GM18909 (cell line): Measurements from ENCODE around the gene YKT6.

Experiments
- ATAC-seq: cut with Tn5 transposase; IDR thresholded peaks from one replicate; pipeline ENCODE4 v1.9.1; 2021; ENCODE audit warnings: mild to moderate bottlenecking; ENCODE audit not compliant: unreplicated experiment, poor library complexity

YKT6 gene

DNA sequence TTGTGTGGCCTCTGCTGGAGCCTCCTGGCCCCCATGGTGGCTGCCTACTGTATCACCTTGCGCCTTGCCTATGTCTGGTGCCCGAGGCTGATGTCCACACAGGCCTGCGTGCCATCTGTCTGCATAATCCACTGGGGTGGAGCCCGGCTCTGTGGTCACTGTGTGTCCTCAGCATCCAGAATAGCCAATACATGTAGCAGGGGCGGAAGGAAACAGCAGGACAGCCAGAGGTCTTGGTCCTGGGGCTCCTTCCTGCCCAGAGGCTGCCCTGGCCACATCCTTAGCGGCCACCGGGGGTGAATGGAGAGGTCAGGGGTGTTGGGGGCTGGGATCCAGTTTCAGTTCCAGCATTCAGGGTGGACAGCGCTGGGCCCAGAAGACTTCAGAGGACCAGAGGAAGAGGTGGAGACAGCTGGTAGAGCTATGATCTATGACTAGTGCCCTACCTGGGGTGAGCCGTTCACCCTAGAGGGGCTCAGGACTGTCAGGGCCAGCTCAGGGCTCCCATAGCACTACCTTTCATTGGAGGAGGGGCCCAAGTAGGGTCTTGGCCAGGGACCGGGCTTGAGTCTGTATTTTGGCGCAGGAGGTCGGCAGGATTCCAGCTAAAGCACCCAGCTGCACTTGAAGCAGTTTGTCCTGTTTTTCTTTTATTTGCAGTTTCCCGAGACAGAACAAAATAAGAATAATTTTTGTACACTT lies 15.9 kb downstream of the YKT6 start:
- no peak for ATAC-seq

DNA sequence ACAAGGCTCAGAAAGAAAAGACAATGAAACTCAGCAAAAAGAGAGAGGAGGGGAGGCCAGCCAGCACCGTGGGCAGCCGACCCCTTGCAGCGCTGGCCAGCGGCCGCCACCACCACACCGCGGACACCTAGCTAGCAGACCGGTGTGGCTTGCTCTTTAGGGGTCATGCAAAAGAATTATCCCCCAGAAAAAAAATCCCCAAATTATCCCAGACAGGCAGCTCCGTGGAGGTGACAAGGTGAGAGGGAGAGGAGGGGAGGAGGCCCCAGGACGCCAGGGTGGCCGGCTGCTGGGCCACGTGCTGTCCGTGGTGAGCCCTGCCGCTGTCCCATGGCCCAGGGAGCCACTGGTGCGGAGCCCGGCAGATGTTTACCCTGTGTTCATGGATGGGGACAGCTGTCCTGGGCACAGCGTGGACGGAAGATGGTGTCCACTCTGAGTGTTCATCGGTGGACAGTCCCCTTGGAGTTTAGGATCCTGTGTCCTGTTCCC lies 16.5 kb downstream of the YKT6 start:
- no peak for ATAC-seq

DNA sequence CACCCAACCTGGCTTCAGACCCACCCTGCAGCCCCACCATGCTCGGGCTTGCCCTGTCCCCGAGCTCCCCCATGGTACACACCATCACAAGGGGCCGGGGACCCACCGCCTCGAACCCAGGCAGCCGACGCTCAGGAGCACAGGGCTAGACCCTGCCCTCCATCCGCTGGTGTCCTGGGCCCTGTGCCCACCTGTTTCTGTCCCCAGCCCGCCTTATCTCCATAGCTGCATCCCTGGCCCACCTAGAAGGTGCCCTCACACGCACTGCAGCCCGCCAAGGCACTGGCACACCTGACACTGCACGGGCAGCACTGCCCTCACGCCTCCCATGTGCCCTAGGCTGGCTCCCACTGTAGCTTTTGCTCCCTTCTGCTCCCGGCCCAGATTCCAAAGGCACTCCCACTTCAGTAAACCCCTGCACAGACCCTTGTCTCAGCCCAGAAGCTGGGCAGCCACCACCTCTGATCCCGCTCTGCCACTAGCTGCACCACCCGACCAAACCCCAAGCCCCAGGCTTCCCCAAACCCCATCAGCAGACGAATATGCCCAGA lies 17.1 kb downstream of the YKT6 start:
- no peak for ATAC-seq

DNA sequence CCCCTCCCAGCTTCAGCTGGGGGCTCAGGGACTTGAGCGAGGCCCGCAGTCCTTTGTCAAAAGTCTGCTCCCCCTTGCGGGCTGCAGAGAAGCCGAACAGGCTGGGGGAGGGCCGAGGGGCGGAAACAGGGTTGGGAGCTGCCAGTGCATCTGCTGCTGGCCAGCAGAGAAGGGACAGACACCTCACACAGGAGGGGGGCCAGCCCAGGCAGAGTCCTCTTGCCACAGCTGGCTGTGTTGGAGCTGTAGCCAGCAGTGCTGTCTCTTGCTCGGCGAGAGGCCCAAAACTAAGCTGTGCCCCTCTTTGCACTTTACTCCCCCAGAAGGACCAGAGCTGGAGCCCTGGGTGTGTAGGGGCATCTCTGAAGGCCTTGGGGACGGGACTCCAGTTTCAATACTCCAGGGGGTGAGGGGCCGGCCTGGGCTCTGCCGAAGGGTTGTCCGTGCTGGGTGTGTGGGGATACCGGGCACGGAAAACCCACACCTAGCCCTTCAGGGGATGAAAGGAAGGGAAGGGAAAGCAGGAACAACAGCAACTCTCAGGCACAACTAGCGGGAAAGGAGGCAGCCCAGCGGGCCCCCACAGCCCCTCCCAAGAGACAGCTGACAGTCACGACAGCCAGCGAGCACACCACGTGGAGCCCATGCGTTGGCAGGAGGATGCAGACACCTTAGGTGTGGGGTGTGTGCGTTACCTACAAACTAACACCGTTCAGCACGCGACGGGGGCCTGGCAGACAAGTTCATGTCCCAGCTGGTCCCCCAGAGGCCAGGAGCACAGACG lies 17.8 kb downstream of the YKT6 start:
- no peak for ATAC-seq

DNA sequence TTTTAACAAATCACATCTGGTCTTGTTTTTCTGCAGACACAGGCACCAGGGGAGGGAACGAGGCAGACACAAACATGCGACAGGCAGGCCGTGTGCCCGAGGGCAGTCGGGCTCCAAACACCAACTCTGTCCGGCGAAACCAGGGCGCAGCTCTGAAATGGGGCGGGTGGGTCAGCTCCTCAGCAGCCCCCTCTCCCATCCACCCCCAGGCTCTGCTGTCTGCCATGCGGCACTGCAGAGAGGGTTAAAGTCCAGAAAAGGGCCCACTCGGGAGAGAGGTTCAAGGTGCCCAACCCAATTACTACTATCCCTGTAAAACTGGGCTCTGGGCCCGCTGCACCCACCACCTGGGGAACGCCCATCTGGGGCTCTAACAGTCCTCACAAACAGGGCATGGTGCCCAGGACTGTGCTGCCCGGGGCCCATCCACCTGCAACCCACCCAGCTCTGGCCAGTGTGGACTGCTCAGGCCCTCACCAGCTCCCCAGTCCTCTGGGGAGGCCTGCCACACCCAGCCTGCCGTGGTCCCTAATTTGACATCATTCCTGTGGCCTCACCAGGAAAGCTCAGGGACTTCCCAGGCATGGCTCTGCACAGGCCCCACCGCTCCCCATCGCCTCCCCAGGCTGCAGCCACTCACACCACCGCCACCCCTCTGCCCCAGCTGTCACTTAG lies 18.7 kb downstream of the YKT6 start:
- ATAC-seq = no peak

DNA sequence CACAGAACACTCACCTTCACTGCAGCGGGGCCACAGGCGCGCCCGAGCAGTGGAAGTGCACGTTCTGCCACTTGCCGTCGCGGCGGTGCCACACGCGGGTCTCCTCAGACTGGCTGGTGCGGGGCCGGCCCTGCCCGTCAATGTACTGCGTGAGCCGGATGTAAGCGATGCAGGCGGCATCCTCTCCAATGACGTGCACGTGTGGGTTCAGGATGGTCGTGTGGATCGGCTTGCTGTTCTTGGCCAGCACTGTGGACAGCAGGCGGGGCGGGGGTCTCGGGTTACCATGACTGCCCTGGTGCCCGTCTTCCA lies 19.2 kb downstream of the YKT6 start:
- no peak for ATAC-seq

DNA sequence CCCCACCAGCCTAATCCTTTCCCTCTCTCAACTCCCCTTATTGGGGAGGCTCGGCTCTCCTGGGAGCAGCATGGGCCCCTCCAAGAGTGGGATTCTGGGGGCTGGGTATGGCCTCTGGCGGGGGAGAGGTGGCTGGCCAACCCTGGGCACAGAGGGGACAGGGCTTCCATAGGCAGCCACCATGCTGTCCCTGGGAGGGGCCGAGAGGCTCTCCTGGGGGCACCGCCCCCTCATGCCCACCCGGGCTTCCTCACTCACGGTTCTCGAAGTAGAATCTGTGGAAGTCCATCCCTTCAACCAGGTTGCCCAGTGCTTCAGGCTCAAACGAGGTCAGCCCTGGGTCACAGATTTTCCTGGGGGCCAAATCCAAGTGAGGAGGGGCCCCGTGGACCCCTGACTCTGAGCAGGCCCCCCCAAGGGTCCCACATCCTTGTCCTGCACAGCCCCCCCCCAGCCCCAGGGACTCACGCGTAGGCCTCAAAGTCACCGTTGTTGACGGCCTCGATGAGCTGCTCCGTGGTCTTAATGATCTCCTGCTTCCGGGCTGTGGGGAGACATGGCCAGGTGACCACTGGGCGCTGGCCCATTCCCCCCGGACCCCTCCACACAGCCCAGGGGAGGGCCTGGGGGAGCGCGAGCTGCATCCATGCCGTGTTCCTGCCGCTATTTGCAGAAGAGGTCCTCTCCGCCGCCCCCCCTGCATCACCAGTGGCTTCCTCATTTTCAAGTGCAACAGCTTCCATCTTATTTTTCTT lies 19.8 kb downstream of the YKT6 start:
- ATAC-seq = no peak

DNA sequence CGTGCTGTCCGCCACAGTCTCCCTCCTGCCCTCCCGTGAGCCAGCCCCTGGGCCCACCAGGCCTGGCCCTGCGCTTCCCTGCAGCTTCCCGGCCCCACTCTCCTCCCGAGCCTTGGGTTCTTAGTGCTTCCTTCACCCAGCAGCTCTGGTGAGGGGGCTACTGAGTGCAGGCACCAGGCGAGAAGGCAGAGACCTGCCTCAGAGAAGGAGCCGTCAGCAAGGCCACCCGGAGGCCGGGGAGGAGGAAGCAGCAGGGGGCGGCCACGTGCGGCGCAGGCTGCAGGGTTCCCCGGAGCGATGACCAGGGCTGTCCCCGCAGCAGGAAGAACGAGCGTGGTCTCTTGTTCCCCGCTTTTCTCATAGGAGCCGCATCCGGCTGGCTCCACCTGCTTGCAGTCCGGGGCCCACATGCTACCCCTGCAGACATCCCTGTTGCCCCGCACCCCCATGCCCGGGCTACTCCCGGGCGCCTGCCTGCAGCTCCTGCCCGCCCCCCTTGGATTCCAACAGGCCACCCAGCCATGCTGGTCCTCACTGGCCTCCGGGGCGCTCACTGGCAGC lies 20.5 kb downstream of the YKT6 start:
- ATAC-seq = no peak

DNA sequence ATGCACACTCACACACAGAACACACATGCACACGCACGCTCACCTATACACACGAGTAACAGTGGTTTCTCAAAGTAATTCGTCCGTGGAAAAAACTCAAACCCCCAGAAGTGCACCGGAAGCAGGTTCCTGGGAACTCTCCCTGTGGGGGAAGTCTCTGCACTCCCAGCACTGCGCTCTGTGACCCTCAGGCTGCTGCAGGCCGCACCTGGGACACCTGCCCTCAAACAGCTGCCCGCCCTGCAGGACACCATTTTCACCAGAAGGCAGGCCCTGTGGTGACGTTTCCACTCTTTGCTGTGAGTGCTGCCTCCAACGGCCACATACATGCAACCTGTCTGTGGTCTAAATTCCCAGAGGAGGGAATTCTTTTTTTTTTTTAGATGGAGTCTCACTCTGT lies 21.3 kb downstream of the YKT6 start:
- ATAC-seq = no peak

DNA sequence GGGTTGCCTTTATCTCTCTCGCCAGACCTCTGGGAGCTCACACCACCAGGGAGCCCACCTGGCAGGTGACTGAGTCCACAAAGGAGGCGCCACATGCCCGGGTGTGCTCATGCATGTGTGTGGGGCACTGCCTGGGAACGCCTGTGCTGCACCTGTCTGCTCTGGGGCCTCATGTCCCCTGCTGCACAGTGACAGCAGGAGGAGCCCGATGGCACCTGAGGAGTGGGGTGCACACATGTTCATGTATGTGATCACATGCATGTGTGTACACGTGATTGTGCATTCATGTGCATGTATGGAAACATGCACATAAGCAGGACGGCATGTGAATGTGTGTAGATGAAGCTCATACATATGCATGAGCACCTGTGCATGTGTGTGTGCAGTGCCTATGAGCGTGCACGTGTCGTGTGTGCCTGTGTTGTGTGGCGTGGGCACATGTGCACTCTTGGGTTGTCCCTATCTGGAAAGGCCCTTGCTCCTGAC lies 22.0 kb downstream of the YKT6 start:
- ATAC-seq = no peak

DNA sequence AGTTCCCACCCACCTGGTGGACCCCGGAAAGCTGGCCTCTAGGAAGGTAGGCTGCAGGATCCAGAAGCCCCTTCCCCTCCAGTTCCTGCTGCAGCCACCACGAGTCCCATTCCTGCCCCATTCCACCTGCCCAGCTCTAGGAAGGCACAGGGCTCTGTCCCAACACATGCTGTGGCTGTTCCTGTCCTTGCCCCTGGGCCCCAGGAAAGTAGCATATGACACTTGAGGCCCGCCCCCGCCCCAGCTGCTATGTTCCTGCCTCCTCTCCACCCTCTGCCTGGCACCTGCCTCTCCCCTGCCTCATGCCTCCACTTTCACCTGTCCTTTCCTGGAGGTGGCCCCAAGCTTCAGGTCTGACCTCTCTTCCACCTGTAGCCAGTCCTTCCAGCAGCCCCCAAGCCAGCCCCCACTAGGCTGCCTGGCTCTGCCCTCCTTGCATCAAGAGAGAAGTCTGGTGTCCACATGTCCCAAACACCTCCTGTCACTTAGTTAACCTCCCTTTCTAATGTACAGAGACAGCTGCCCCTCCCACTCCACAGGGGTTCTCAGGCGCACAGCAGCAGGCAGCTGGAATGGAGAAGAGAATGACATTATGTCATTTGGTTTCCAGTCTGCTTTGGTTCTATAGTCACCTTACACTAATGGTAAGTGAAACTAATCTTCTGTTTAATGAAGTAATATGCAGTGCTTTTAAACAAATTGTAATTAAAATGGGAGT lies 22.7 kb downstream of the YKT6 start:
- no peak for ATAC-seq

DNA sequence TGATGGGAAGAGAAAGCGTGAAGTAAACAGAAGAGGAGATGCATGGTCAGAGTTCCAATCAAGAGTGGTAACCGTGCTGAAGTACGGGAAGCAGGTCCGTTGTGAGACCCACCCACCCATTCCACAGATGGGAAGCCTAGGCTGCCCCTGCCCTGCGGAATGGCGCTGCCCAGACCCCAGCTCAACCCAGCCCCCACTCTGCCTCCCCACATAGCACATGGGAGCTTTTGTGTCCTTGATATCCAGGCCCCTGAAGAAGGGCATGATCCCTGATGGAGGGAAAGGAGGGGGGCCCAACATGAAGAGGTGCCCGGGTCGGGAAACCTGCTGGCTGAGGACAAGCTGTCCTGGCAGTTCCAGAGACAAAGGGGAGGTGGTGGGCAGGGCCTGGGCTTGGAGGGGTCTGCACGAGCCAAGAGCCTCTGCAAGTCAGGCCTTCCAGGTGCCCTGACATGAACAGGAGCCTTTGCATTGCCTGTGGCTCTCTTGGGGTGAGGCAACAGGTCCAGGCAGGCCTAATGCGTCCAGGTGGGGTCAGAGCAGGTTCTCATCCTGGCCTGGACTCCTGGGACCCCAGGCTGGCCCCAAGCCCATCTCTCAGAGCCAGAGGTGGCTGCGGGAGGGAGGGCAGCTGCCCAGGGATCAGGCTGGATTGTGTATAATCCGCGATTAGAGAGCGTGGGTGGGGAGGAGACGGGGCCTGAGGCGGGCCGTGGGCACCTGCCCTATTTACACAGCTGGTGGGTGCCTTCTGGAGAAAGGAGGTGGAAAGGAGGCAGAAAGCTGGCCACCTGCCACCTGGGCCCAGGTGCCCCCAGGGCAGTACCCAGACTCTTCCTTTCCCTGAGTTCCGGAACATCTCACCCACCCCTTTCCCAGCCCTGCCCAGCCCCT lies 23.5 kb downstream of the YKT6 start:
- no peak for ATAC-seq

DNA sequence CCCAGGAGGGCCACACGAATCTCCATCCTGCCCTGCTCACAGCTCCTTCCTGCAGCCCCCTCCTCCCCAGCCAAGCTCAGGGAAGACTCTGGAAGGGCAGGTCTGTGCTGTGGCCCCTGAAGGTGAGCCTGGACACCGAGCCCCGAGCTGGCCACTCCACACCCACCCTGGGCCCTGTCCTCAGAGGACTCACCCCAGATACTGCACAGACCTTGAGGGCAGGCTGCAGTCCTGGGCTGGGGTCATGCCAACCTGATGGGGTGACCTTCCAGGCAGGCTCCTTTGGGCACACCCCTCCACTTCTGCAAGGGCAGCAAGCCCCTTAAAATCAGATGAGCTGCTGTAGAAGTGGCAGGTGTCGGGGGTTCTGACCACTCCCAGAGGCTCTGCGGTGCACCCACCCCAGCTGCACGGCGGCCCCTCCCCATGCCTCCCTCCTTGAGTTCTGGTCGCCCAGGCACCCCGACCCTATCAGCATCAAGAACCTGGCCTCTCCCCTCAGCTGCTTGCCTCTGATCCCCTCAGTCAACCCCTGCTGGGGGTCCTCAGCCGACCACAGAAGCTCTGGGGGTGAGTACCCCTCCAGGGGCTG lies 24.3 kb downstream of the YKT6 start:
- ATAC-seq = no peak

DNA sequence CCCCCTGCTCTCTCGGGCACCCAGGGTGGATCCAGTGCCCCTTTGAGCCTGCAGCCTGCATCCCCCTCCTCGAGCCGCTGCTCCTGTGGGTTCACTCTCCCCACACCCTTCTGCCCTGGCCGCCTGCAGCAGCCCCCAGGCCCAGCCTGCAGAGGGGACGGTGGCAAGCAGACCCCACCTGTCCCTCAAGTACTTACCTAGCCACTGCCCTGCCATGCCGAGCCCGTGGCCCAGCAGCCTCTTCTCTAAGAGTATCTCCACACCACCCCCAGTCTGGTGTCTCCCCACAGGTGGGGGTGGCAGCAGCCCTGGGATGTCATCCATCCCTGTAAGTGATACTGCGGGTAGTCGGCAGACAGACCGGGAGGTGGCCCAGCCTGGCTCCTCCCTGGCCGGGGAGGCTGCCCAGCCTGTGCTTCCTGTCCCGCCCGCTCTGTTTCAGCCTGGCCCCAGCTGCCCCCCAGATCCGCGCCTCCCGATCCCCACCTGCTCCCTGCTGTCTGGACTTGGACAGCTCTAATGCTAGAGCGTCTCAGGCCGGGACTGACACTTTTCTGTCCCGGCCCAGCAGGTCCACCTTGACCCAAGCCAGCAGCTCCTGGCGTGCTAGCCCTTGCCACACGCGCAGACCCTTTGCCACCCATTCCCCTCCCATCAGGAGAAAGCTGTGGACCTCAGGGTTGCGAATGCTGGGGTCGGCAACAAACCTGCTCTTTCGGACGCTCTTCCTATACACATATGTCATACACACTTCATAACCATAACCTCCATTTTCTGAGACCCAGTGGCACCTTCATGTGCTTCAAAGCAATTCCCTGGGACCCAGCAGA lies 25.0 kb downstream of the YKT6 start:
- ATAC-seq = no peak

DNA sequence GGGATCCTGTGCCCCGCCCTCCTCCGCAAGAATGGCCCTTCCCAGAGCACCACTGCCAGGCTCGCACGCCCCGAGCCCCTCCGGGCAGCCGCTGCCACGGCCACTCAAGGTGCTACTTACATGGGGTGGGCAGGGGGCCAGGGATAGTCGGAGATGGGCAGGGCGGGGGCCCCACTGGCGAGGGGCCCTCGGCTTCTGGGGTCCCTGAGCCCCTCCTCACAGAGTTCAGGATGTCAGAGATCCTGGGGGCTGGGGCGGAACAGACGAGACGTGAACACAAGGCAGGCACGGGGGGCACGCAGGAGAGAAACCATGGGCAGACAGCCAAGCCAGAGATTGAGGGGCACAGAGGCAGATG lies 25.6 kb downstream of the YKT6 start:
- no peak for ATAC-seq

DNA sequence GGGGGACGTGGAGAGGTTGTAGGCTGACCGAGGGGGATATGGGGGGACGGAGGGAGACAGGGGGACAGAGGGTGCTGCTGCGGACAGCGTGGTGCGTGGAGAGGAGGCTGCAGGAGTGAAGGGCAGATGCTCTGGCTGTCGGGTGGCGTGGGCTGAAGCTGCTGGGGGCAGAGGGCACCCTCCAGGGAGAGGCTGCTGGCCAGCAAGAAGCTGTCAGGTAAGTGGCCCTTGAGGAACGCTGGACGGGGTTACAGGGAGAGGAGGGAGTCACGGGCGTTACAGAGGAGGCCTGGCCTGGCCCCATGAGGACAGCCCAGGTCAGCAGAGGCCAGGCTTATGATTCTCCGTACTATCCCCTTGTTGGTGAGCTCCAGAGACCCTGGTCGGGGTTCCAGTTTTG lies 27.1 kb downstream of the YKT6 start:
- ATAC-seq = no peak
